Activated B cell treated with CpG ODN at 0.5 μM for 24 hours (primary cell): ENCODE data around the gene SPINT2. TPM values are rescaled to one million over a fixed set of nuclear protein-coding genes. Genes with fewer than 3 reads are reported as not detected.

Experiments
- ATAC-seq: fragments of 200-7000 bp; cut with Tn5 transposase; one replicate; pipeline ENCODE4 v1.10.0; 2021; ENCODE audit warnings: low read depth, mild to moderate bottlenecking, moderate library complexity
- CTCF ChIA-PET: fragments of 350-600 bp; sonication (Branson Sonifier 250); formaldehyde crosslinking; loops from one replicate; lab custom pipeline; 2021; ENCODE audit warnings: antibody characterized with exemption; lab: Charles Lee
- POLR2A ChIA-PET: fragments of 350-600 bp; sonication (Branson Sonifier 250); formaldehyde crosslinking; loops from one replicate; lab custom pipeline; 2021; ENCODE audit warnings: antibody characterized with exemption; lab: Charles Lee
- DNase-seq: peaks from one replicate; pipeline ENCODE4 v3.0.0; 2022
- H3K27ac Mint-ChIP-seq: one replicate; pipeline ENCODE4 v1.8.0; 2020; ENCODE audit warnings: mixed read lengths
- H3K27me3 Mint-ChIP-seq: one replicate; pipeline ENCODE4 v1.8.0; 2021; ENCODE audit warnings: mixed read lengths
- H3K36me3 Mint-ChIP-seq: one replicate; pipeline ENCODE4 v1.8.0; 2021; ENCODE audit warnings: low read depth, mixed read lengths
- H3K4me1 Mint-ChIP-seq: one replicate; pipeline ENCODE4 v1.8.0; 2021; ENCODE audit warnings: mixed read lengths
- H3K4me3 Mint-ChIP-seq: one replicate; pipeline ENCODE4 v1.8.0; 2020; ENCODE audit warnings: mild to moderate bottlenecking, mixed read lengths
- H3K9me3 Mint-ChIP-seq: one replicate; pipeline ENCODE4 v1.8.0; 2020; ENCODE audit warnings: mixed read lengths
- intact Hi-C: fragments of 100-400 bp; cut with micrococcal nuclease; formaldehyde crosslinking; loops from one replicate; pipeline ENCODE4 v1.15.1; 2024
- total RNA-seq: library from RNA; stranded (reverse); gene quantifications from 2 replicates; pipeline ENCODE4 v1.2.3, GENCODE V29; 2022
- TF ChIP-seq, protein P1 (sequence below): fragments of 200-600 bp; IDR thresholded peaks from one replicate; pipeline ENCODE4 v1.8.0; 2022; ENCODE audit warnings: antibody characterized with exemption, mild to moderate bottlenecking

The SPINT2 gene
- total RNA-seq, 1 donor from 2014 or later = 73.4 TPM

DNA sequence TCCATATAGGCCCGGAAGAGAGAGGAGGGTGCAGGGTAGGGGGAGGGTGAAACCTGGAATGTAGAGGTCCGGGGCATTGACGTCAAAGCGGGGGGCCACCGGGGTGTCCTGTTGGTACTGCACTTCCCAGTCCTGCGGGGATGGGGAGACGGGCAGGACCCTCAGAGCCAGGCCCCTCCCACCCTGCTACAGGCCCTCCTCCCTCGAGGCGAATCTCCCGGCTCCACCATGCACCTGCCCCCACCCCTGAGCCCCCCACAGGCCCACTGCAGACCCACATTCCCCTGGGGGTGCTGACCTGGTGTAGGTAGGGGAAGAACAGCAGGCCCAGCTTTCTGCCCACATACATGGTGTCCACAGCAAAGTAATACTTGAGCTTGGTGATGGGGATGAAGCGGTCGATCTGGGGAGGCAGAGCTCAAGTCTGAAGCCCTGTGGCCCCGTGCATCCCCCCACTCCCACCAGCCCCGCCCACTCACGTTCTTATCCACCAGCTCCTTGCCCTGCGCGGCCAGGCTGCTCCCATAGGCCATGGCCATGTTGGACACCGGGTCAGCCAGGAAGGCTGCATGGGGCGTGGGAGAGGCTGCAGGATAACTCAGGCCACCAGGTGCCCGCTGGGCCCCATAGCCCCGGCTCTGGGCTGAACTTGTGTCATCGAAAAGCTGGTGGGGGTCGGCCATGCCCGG is 44.7 kb downstream of the SPINT2 start:
- no peak for ATAC-seq
- DNase-seq = no peak
- peaks cover 34% of the 10 kb centered on the region for H3K36me3 Mint-ChIP-seq
- TF ChIP-seq, protein P1, sequence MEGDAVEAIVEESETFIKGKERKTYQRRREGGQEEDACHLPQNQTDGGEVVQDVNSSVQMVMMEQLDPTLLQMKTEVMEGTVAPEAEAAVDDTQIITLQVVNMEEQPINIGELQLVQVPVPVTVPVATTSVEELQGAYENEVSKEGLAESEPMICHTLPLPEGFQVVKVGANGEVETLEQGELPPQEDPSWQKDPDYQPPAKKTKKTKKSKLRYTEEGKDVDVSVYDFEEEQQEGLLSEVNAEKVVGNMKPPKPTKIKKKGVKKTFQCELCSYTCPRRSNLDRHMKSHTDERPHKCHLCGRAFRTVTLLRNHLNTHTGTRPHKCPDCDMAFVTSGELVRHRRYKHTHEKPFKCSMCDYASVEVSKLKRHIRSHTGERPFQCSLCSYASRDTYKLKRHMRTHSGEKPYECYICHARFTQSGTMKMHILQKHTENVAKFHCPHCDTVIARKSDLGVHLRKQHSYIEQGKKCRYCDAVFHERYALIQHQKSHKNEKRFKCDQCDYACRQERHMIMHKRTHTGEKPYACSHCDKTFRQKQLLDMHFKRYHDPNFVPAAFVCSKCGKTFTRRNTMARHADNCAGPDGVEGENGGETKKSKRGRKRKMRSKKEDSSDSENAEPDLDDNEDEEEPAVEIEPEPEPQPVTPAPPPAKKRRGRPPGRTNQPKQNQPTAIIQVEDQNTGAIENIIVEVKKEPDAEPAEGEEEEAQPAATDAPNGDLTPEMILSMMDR = no peak
- no peak overlapping the region for H3K4me3 Mint-ChIP-seq
- no peaks in the 10 kb centered on the region for H3K27me3 Mint-ChIP-seq
- no peak overlapping the region for H3K27ac Mint-ChIP-seq
- POLR2A ChIA-PET = interaction anchor here (0.6 kb wide), 1 partner anchor 50 kb away, joined by 7 read pairs; no protein-coding TSS in a partner anchor
- intact Hi-C loops = no loop called here
- H3K9me3 Mint-ChIP-seq = no peaks in the 10 kb centered on the region
- CTCF ChIA-PET = interaction anchor here (1.0 kb wide), 1 partner anchor 75 kb away, joined by 3 read pairs; no protein-coding TSS in a partner anchor
- H3K4me1 Mint-ChIP-seq = peaks cover 15% of the 10 kb centered on the region

DNA sequence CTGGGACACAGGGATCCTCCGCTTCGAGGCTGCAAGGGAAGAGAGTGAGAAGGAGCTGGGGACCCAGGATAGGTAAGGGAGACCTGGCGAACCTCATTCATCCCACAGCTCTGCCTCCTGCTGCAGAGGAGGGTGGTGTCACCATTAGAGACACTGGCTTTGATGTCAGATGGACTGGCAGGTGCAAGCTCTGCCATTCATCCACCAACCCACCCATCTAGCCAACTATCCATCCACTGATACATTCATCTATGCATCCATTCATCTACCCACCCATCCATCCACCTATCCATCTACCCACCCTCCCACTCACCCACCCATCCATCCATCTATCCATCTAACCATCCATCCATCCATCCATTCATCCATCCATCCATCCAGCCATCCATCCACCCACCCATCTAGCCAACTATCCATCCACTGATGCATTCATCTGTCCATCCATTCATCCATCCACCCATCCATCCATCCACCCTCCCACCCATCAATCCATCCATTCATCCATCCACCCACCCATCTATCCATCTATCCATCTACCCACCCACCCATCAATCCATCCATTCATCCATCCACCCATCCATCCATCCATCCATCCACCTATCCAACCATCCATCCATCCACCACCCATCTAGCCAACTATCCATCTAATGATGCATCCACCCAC is 45.4 kb downstream of the SPINT2 start:
- H3K27ac Mint-ChIP-seq = no peak overlapping the region
- intact Hi-C loops = loop anchor here (10.0 kb wide), 1 partner anchor 1135 kb away; the partner anchor contains the start of gene SUPT5H
- POLR2A ChIA-PET = no interaction called here

DNA sequence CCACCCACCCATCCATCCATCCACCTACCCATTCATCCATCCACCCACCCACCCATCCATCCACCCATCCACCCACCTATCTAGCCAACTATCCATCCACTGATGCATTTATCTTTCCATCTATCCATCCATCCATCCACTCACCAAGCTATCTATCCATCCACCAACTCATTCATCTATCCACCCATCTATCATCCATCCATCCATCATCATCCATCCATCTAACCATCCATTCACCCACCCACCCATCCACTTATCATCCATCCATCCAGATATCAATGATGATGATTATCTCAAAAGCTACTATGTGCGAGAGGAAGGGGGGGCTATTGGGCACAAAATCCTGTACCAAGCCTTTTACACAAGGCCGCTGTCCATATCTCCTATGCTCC is 45.9 kb downstream of the SPINT2 start:
- H3K4me1 Mint-ChIP-seq = peaks cover 17% of the 10 kb centered on the region
- H3K27me3 Mint-ChIP-seq = no peaks in the 10 kb centered on the region
- no peaks in the 10 kb centered on the region for H3K9me3 Mint-ChIP-seq
- H3K36me3 Mint-ChIP-seq = peaks cover 30% of the 10 kb centered on the region
- POLR2A ChIA-PET = no interaction called here
- TF ChIP-seq, protein P1 = no peak
- DNase-seq (no peak), ATAC-seq (no peak)
- H3K4me3 Mint-ChIP-seq = no peak overlapping the region
- CTCF ChIA-PET = no interaction called here
- no peak overlapping the region for H3K27ac Mint-ChIP-seq
- intact Hi-C loops = loop anchor here (10.0 kb wide), 1 partner anchor 1135 kb away; the partner anchor contains the start of gene SUPT5H

More for the DNA sequence above, 45.4 kb downstream of the SPINT2 start:
- TF ChIP-seq, protein P1 = no peak
- H3K9me3 Mint-ChIP-seq = no peaks in the 10 kb centered on the region
- CTCF ChIA-PET = interaction anchor here (1.0 kb wide), 1 partner anchor 76 kb away, joined by 3 read pairs; no protein-coding TSS in a partner anchor
- DNase-seq = no peak
- H3K4me1 Mint-ChIP-seq = peaks cover 15% of the 10 kb centered on the region
- H3K4me3 Mint-ChIP-seq = no peak overlapping the region
- no peaks in the 10 kb centered on the region for H3K27me3 Mint-ChIP-seq
- ATAC-seq = no peak
- peaks cover 32% of the 10 kb centered on the region for H3K36me3 Mint-ChIP-seq

DNA sequence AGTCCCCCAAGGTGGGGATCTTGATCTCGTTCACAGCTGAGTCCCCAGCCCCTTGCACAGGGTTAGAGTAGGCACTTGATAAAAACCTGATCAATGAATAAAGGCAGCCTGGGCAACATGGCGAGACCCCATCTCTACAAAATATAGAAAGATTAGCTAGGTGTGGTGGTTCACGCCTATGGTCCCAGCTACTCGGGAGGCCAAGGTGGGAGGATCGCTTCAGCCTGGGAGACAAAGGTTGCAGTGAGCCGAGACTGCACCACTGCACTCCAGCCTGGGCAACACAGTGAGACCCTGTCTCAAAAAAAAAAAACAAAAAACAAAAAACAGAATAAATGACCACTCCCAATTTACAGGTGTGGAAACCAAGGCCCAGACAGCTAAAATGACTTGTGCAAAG is 46.6 kb downstream of the SPINT2 start:
- ChIA-PET CTCF (no interaction called here), POLR2A (no interaction called here)
- H3K27ac Mint-ChIP-seq = no peak overlapping the region
- peaks cover 29% of the 10 kb centered on the region for H3K36me3 Mint-ChIP-seq
- intact Hi-C loops = loop anchor here (10.0 kb wide), 1 partner anchor 1134 kb away; the partner anchor contains the start of gene SUPT5H
- TF ChIP-seq, protein P1 = no peak
- H3K27me3 Mint-ChIP-seq = no peaks in the 10 kb centered on the region
- no peaks in the 10 kb centered on the region for H3K9me3 Mint-ChIP-seq
- DNase-seq = no peak
- H3K4me1 Mint-ChIP-seq = peaks cover 19% of the 10 kb centered on the region
- no peak for ATAC-seq
- H3K4me3 Mint-ChIP-seq = no peak overlapping the region
